Testis (tissue), 2 donors: Measurements from ENCODE around the gene ASCL1.

Source experiments
- CTCF ChIP-seq, 3 experiments: fragments of 450-650 bp in 2 of 3; fragments of 200-600 bp in 1 of 3; sonication (generic) in 1 of 3; IDR thresholded peaks; one replicate each; pipeline ENCODE4 v1.5.1; 2016 to 2019; ENCODE audit warnings: antibody characterized with exemption in 3 of 3, mild to moderate bottlenecking in 2 of 3, moderate library complexity in 1 of 3
- POLR2A ChIP-seq: fragments of 450-650 bp; IDR thresholded peaks from one replicate; pipeline ENCODE4 v1.6.1; 2017; ENCODE audit warnings: antibody characterized with exemption, mild to moderate bottlenecking, moderate library complexity

- TF ChIP-seq CTCF (IDR thresholded peaks at IDR 0.05) (no peak), POLR2A (no peak)
These were observed 6.3 kb downstream of the ASCL1 start for GRCh38 chr12:102963796-102964195.
